NOMO-1 treated with dmso at 0.1 percent for 144 hours (cell line): Measurements from ENCODE around the gene ERVH48-1.
"Not testable (repeated sequence)": the region's sequence is repeated elsewhere in the genome, so short reads cannot be mapped to it uniquely, and the experiment has no call there.

Experiments
- DNase-seq: peaks from one replicate; lab custom pipeline; 2025; ENCODE audit not compliant: unreplicated experiment; lab: John Stamatoyannopoulos, UW

The ERVH48-1 gene

DNA sequence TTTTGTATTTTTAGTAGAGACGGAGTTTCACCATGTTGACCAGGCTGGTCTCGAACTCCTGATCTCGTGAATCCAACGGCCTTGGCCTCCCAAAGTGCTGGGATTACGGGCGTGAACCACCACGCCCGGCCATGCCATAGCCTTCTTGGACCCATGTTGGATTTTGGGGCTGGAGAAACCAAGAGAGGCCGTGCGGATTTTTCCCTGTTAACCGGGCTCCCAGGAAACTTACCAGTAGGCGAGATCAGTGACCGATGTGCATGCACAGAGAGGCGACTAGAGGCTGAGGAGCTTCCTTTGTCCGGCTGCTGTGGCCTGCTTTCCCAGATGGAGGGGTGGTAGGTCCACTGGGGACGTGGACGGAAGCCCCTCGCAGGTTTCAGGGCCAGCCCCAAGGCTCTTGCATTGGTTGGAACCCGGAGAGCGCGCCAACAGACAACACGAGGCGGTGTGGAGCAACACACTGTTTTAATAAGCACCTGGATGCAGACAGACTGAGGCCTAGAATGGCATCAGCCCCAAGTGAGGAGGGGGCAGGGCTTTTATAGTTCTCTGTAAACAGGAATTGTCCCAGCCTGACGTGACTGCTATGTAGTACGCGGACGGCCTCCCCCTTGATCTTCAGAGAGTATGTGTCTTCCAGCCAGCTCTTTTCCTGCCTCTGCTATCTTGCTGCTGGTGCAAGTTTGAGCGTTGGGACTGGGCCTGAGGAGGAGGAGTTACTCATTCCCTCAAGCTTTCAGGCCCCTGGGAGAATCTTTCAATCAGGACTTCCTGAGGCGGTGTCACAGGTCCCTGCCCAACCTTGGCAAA is at the start of gene ERVH48-1:
Gene ERVH48-1, minus strand, starts transcription at position 517 of the 813 bp plus-strand sequence. CDS start 6,624 bp downstream, outside the sequence.
- DNase-seq, result no peak

DNA sequence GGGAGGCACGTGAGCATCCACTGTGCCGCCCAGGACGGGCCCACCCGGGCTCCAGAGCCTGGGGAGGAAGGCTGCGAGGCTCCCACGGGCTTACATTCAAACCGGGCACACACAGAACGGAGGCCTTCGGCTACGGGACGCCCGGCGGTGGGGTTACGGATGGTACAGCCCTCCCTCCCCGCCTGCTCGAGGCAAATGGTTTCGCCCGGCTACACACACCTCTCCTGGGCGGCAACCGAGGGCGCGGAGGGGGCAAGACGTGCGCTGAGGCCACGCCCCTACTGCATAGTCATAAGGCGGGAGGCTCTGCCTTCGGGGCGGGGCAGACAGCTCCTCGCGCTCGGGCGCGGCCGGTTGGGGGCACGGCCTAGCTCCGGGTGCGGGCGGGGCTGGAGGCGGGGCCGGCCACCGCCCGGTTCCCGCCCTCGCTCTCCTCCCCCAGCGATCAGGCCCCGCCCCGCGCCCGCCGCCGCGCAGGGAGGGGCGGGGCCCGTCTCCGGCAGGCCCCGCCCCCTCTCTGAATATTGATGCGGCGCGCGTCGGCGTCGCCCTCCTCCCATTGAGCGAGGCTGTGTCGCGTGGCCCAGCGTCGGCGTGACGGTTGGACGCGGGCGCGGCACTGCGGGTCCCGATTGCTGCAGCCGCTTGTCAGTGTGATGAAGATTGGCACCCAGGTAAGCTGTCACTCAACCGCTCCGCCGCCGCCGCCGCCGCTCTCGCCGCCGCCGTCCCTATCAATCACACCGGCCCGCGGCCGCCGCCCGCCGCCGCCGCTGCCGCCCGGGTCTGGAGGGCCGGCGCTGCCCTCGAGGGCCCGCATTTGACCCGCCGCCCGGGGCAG is 48.8 kb upstream of the ERVH48-1 start, which contains the start of gene PKNOX1:
Gene PKNOX1, plus strand, starts transcription at position 572 of the 841 bp plus-strand sequence. CDS start 29,820 bp downstream, outside the sequence.
- DNase-seq, result peak; percentile 98

DNA sequence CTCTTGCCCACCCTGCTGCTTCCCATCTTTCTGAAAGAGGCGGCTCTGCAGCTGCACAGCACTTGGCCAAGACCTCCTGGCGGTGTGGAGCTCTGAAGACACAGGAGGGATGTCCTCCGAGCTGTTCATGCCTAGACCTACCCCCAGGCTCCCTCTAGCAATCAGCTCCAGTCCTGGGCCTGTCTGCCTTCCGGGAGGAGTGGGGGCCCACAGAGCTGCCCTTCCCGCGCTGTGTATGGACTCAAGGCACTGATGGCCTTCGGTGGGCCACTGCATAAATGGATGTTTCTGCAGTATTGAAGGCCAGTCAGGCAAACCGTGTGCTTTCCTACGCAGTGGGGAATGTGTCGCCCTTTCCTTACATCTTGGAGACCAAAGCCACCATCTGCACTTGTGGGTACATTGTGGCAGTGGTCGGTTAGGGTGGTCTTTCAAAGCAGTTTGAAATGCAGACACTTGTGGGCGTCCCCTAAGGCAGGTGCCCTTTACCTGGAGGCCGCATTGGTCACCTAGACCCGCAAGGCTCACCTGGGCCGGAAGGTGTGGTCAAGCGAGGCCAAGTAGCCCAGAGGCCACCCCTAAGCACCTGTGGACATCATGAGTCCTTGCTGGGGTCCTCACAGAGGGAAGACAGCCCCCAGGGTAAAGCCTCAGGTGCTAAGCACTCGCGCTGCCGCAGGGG is 48.0 kb upstream of the ERVH48-1 start:
- no peak for DNase-seq

DNA sequence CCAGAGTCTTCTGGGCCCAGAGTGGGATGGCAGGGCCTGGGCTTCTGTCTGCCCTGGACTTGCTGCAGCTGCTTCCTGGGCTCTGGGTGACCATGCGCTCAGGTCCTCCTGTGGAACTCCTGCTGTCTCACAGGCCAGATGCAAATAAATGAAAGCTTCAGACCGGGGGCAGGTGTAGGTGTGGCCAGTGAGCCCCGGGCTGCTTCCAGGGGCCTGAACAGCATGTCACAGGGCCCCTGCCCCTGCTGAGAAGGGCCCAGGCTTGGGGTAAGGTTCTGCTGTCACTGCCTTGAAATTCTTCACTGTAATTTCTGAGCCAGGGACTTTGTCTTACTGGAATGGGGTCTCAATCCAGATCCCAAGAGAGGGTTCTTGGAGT is 46.5 kb upstream of the ERVH48-1 start:
- no peak for DNase-seq

DNA sequence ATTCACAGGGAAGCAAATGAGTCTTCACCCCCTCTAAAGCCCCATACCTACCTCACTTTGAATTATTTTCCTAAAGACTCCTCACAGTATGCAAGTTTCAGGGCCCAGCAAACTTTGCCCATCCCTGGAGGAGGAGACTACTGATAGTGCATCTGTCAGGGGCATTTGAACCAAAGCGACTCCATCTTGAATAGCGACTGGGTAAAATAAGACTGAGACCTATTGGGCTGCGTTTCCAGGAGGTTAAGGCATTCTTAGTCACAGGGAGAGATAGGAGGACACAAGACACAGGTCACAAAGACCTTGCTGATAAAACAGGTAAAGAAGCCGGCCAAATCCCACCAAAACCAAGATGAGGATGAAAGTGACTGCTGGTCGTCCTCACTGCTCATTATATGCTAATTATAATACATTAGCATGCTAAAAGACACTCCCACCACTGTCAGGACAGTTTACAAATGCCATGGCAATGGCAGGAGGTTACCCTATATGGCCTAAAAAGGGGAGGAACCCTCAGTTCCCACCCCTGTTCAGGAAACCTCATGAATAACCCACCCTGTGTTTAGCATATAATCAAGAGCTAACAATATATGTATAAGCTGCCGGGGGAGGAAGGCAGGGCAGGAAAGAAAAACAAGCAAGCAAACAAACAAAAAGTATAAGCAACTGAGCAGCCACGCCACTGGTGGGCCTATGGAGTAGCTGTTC is 45.7 kb upstream of the ERVH48-1 start:
- DNase-seq, result no peak

DNA sequence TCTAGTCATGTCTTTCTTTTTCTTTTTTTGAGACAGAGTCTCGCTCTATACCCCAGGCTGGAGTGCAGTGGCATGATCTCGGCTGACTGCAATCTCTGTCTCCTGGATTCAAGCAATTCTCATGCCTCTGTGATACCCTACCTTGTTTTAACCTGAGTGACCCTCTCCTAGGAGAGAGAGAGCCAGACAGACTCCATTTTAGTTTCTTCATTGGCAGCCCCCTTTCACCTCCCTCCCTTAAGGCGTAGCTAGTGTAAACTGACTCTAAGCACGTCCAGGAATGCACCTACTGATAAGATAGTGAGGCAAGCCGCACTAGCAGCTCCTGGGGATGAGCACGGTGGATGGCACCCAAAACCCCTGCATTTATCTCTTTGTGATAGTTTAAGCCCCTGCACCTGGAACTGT is 43.8 kb upstream of the ERVH48-1 start:
- no peak for DNase-seq

DNA sequence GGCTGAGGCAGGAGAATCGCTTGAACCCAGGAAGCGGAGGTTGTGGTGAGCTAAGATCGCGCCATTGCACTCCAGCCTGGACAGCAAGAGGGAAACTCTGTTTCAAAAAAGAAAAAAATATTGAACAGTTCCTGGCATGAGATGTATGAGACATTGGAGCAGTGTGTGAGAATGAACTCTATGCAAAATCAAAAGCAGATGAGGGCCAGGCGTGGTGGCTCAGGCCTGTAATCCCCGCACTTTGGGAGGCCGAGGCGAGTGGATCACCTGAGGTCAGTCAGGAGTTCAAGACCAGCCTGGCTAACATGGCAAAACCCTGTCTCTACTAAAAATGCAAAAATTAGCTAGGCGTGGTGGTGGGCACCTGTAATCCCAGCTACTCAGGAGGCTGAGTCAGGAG is 42.2 kb upstream of the ERVH48-1 start:
- DNase-seq, result not testable (repeated sequence)

DNA sequence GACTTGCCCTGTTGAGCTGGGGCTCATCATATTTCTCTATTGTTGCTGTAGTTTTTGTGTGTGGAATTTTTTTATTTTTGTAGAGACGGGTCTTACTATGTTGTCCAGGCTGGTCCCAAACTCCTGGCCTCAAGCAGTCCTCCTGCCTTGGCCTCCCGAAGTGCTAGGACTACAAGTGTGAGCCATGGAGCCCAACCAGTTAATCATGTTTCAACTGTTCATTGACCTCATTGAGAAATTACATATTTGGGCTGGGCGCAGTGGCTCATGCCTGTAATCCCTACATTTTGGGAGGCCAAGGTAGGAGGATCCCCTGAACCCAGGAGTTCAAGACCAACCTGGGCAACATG is 39.8 kb upstream of the ERVH48-1 start:
- no peak for DNase-seq

DNA sequence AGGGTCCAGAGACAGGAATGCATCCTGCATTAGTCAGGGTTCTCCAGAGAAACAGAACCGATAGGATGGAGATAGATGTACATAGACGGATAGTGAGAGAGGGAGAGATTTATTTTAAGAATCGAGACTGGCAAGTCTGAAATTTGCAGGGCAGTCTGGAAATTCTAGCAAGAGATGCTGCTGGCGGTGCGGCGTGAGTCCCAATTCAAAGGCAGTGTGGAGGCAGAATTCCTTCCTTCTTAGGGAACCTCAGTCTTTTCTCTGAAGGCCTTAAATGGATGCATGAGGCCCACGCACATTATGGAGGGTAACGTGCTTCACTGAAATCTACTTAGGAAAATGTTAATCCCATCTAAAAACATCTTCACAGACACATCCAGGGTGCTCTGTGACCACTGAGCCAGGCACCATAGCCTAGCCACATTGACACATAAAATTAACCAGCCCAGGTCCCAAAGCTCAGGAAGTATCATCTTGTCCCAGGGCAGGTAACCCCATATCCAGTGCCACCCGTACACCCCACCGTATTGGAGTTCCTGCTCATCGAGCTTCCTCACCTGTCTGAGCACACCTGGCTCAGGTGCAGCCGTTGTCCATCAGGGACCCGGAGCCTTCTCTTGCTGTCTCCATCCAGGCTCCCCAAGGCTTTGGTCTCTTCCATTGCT is 39.2 kb upstream of the ERVH48-1 start:
- no peak for DNase-seq

DNA sequence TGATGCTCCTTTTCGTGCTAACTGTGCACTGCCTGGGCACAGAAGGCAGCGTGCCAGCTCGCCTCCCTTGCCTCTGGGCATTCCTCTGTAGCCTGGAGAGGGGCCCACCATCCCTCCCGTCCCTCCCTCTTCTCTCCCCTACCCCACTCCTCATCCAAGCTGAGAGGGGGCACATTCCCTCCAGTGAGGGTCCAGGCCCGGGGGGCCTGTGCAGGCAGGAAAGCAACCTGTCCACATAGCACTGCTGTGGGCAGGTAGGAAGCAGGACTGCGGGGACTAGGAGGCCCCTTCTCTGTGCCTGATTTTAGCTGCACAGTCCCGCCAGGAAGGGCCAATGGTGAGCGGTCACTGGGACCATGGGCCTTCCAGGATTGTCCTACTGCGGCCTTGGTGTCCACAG is 38.7 kb upstream of the ERVH48-1 start:
- DNase-seq, result no peak

DNA sequence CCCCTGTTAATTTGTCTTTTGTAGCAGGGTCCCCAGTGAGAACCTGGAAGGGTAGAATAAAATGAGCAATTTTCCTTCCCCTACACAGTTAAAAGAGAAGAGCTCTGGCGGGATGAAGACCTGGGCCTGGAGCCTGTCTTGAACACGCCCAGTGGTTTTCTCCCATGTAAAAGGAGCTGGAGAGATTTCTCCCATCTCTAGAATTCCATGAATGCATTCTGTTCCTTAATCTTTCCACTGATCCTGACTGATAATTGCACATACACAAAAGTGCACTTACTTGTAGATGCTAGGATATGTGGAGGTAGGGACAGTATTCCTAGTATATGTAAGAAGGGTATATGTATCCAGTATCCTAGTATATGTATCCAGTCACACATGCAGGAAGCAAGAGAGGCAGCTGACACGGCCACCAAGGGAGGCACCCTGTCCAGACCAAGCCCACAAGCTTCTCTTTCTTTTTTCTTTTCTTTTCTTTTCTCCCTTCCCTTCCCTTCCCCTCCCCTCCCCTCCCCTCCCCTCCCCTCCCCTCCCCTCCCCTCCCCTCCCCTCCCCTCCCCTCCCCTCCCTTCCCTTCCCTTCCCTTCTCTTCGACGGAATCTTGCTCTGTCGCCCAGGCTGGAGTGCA is 37.1 kb upstream of the ERVH48-1 start:
- DNase-seq, result no peak

DNA sequence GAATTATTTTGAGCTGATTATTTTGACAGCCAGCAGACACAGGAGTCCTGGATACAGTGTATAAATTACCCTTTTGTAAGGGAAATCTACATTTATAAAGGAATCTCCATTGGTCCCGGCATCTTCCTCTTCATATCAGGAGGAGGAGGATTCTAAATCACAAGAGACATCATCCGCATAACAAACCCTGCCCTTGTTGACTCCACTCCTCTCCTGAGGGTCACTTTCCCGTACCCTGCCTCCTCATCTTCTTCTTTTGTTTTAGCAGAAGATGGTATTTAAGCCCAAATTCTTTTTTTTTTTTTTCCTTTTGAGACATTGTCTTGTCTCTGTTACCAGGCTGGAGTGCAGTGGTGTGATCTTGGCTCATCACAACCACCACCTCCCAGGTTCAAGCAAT is 34.3 kb upstream of the ERVH48-1 start:
- DNase-seq, result no peak

DNA sequence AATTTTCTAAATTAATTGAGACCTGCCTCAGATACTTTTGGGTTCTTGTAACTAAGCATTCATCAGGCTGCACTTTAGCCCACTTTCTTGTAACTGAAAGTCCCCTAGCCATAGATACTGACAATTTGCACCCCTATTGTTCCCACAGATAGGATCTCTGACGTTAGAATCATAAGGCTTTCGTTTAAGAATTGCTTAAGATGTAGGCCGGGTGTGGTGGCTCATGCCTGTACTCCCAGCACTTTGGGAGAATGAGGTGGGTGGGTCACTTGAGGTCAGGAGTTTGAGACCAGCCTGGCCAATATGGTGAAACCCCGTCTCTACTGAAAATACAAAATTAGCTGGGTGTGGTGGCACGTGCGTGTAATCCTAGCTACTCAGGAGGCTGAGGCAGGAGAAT is 32.7 kb upstream of the ERVH48-1 start:
- DNase-seq, result not testable (repeated sequence)

DNA sequence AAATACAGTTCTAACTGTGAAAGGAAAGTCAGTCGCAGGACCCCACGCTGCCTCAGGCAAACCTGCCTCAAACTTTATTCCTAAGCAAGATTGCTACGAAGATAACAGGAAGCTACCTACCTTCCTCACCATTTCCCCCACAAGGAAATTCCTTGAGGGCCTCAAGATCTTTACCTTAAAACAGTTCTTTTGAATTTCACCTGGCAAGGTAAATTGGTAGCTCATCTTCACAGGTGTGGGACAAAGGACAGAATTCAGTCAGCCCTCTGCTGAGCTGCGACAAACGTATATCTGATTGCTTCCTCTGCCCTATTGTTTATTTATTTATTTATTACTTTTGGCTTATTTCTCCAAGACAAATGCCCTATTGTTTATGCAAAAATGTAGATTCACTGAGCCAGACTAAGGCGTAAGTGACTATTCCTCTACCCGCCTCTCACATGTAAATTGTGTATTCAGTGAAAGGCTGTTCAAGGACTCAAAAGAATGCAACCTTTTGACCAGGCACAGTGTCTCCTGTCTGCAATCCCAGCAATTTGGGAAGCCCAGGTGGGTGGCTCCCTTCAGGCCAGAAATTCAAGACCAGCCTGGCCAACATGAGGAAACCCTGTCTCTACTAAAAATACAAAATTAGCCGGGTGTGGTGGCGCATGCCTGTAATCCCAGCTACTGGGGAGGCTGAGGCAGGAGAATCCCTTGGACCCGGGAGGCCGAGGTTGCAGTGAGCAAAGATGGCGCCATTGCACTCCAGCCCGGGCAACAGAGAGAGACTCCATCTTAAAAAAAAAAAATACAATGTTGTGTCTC is 31.6 kb upstream of the ERVH48-1 start:
- no peak for DNase-seq

DNA sequence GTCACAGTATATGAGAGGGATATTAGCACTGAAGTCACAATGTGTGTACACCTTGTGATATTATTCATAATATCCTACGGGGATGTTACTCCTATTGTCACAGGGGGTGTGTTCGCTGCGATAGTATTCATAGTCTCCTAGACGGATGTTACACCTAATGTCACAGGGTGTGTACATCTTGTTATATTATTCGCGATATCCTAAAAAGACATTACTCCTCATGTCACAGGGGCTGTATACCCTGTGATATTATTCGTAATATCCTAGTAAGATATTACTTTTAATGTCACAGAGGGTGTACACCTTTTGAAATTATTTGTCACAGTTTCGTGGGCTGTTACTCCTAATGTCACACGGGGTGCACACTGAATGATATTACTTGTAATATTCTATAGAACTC is 25.8 kb upstream of the ERVH48-1 start:
- not testable (repeated sequence) for DNase-seq

DNA sequence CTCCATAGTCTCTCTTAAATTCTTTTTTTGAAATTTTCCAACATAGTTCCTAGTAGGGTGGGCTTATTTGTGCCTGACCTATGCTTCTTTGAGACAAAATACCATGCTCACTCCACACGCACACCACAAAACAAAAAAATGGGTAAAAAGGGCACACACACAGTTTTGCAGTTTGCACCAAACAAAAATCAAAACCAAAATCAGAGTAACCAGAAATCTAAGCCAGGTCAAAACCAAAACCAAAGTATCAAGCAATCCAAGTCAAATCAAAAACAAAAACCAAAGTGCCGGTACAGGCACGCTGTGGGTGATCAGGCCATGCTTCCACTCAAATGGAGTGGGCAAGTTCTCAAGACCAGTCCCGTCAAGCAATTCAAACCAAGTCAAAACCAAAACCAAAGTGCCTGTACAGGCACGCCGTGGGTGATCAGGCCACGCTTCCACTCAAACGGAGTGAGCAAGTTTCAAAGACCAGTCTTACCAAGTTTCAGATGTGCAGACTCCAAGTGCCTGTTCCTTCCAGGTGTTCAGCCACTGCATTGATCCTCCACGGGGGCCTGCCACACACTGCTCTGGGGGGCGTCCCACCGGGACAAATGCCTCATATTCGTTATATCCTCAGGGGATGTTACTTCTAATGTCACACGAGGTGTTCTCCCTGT is 23.8 kb upstream of the ERVH48-1 start:
- DNase-seq, result not testable (repeated sequence)

DNA sequence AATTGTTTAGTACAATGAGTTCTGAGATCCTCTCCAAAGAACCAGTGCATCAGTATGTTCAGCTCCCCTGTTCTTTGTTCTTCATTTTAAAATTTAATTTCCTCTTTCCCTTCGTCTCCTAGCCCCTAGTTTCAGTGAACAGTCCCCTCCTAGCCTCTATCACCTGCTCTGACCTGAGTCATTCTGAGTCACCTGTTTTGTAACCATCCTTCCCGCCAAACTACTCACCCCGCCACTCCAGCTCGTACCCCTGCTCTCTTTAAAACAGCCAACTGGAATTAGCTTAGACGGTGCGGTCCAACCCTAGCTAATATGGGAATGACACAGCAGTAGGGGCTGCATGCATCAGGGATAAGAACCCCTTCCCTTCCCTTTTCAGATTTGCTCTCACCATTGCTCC is 16.8 kb upstream of the ERVH48-1 start:
- no peak for DNase-seq

DNA sequence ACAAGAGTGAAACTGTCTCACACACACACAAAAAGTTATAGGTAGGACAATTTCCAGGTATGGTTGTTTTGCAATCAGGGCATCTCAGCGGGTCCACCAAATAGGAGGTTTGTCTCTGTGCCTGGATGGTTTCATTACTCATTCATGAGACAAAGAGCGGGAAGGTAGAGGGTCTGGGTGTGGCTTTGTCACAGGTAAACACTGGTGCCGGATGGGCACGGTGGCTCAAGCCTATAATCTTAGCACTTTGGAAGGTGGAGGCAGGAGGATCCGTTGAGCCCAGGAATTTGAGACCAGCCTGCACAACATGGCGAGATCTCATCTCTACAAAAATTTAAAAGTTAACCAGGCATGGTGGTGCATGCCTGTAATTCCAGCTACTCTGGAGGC is 16.3 kb upstream of the ERVH48-1 start:
- DNase-seq, result no peak
